T-helper 17 cell (primary cell): Measurements from ENCODE around the gene ADGRG4. TPM values are rescaled to one million over a fixed set of nuclear protein-coding genes. Genes with fewer than 3 reads are reported as not detected.
"Not testable (repeated sequence)": the region's sequence is repeated elsewhere in the genome, so short reads cannot be mapped to it uniquely, and the experiment has no call there.

Experiments
- ATAC-seq: fragments of 150-1000 bp; cut with Tn5 transposase; 2 replicates; pipeline ENCODE4 v1.10.0; 2021; ENCODE audit warnings: mild to moderate bottlenecking, moderate library complexity
- DNase-seq, 3 donors: peaks; one replicate each; pipeline versions ENCODE4 v3.0.0 to v3.0.0-alpha.2; 2020 to 2021
- H3K9me3 ChIP-seq: one replicate; pipeline ENCODE4 v1.7.0; 2013; ENCODE audit warnings: low read length, mild to moderate bottlenecking; ENCODE audit not compliant: control insufficient read depth, poor library complexity, severe bottlenecking
- H3K27ac Mint-ChIP-seq: one replicate; pipeline ENCODE4 v1.8.0; 2022; ENCODE audit warnings: mild to moderate bottlenecking, moderate library complexity, mixed read lengths
- H3K27me3 Mint-ChIP-seq: one replicate; pipeline ENCODE4 v1.8.0; 2022; ENCODE audit warnings: mixed read lengths
- H3K36me3 Mint-ChIP-seq: one replicate; pipeline ENCODE4 v1.8.0; 2022; ENCODE audit warnings: low read depth, mixed read lengths
- H3K4me1 Mint-ChIP-seq: one replicate; pipeline ENCODE4 v1.8.0; 2022; ENCODE audit warnings: mild to moderate bottlenecking, mixed read lengths
- H3K4me3 Mint-ChIP-seq: one replicate; pipeline ENCODE4 v1.8.0; 2022; ENCODE audit warnings: mild to moderate bottlenecking, moderate library complexity, mixed read lengths
- total RNA-seq, 4 donors: library from RNA in 2 of 4; stranded (reverse) in 2 of 4; gene quantifications; one replicate each; pipeline ENCODE4 v1.2.3 and lab custom pipeline; 2022 to 2026

The ADGRG4 gene
- total RNA-seq, 2 donors from 2014 or later: not detected

DNA sequence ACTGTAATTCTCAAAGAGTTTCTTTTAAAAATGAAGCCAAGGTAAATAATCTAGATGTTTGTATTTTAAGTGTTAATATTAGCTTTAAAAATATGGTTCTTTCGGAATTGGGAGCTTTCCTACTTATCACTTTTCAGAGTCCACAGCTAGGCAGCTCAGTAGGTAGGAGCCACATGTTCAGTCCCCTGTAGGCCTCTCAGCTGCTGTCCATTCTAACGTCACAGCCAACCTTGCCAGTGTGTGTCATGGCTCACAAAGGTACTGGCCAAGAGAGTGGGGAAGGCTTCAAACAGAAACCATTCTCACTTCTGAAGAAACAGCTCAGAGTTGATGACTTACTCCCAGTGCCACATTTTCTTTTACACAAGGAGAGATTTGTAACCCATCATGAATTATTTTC lies 137.0 kb downstream of the ADGRG4 start:
- Mint-ChIP-seq H3K4me1 (no peaks in the 10 kb centered on the region), H3K4me3 (no peak overlapping the region), H3K27me3 (no peaks in the 10 kb centered on the region), H3K36me3 (peaks cover 3% of the 10 kb centered on the region), H3K27ac (no peak overlapping the region)
- ATAC-seq (no peak), DNase-seq (no peak)
- no peaks in the 10 kb centered on the region for H3K9me3 ChIP-seq

DNA sequence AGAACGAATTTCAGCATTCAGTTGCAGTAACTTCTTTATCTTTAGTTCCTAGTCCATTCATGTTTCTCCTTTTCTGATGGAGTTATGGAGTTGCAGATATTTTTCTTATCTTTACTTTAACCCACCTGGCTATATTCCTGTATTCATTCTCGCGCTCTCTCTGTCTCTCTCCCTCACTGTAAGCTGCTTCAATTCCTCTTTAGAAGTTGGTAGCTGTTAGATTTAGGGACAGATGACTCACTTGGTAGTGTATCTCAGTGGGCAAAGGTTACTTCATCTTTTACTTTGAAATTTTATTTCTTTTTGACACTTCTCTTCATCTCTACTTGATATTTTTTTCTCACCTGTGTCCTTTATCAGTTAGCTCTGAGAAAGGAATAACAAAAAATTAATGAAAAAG lies 137.4 kb downstream of the ADGRG4 start:
- Mint-ChIP-seq H3K4me1 (no peaks in the 10 kb centered on the region), H3K4me3 (no peak overlapping the region), H3K27me3 (no peaks in the 10 kb centered on the region), H3K27ac (no peak overlapping the region), H3K36me3 (peaks cover 3% of the 10 kb centered on the region)
- no peak for DNase-seq
- ATAC-seq: no peak
- H3K9me3 ChIP-seq: no peaks in the 10 kb centered on the region

DNA sequence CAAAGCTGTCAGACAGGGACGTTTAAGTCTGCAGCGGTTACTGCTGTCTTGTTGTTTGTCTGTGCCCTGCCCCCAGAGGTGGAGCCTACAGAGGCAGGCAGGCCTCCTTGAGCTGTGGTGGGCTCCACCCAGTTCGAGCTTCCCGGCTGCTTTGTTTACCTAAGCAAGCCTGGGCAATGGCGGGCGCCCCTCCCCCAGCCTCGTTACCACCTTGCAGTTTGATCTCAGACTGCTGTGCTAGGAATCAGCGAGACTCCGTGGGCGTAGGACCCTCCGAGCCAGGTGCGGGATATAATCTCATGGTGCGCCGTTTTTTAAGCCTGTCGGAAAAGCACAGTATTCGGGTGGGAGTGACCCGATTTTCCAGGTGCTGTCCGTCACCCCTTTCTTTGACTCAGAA lies 144.9 kb downstream of the ADGRG4 start:
- H3K27me3 Mint-ChIP-seq, H3K36me3 Mint-ChIP-seq, H3K9me3 ChIP-seq, H3K4me3 Mint-ChIP-seq, DNase-seq, ATAC-seq, H3K4me1 Mint-ChIP-seq, H3K27ac Mint-ChIP-seq: not testable (repeated sequence)

DNA sequence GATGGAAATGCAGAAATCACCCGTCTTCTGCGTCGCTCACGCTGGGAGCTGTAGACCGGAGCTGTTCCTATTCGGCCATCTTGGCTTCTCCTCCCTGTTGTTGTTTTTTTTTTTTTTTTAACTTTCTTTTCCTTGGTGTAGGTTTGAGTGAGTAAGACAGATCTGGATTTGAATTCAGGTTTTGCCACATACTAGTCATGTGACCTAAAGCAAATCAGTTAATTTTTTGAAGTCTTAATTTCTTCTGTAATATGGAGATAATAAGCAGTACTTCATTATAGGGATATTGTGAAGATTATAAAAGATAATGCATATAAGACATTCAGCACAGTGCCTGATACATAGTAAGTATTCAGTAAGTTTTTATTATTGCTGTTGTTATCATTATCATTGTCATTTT lies 145.4 kb downstream of the ADGRG4 start:
- H3K4me1 Mint-ChIP-seq: no peaks in the 10 kb centered on the region
- H3K36me3 Mint-ChIP-seq: no peaks in the 10 kb centered on the region
- no peak overlapping the region for H3K27ac Mint-ChIP-seq
- H3K9me3 ChIP-seq: no peaks in the 10 kb centered on the region
- no peak overlapping the region for H3K4me3 Mint-ChIP-seq
- ATAC-seq (no peak), DNase-seq (no peak)
- H3K27me3 Mint-ChIP-seq: no peaks in the 10 kb centered on the region

DNA sequence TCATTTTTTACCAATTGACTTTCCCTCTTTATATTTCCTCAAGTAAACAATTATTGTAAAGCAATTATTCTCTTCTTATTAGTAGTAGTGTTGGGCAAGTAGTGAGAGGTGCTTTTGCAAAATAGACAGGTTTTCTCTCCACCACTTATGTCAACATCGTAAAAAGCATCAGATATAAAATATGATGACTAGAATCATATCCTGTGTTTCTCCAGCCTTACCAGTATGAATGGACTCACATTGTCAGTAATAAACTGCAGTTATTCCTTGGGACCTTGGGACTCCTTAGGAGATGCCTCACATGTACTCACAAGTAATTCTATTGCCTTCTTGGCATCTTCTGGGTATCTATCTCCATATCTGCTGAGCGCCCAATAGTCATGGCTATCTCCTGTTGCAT lies 146.5 kb downstream of the ADGRG4 start:
- H3K36me3 Mint-ChIP-seq: no peaks in the 10 kb centered on the region
- no peak overlapping the region for H3K4me3 Mint-ChIP-seq
- DNase-seq: no peak

DNA sequence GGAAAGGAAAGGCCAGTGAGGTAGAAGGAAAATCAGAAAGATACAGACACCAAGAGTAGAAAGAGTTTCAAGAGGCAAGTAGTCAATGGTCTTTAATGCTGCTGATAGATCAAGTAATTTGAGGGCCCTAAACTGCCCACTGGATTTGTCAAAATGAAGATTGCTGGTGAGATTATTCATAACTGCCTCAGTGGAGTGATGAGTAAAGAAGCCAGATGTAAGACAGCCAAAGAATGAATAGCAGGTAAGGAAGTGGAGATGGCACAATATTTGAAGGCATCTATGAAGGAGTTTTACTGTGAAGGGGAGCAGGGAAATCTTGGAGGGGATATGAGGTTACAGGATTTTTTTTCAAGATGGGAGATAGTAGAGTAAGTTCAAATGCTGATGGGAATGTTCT lies 147.2 kb downstream of the ADGRG4 start:
- no peak for DNase-seq
- no peak for ATAC-seq
- H3K36me3 Mint-ChIP-seq: no peaks in the 10 kb centered on the region
- H3K4me1 Mint-ChIP-seq: no peaks in the 10 kb centered on the region
- no peaks in the 10 kb centered on the region for H3K9me3 ChIP-seq
- H3K4me3 Mint-ChIP-seq: no peak overlapping the region
- H3K27me3 Mint-ChIP-seq: no peaks in the 10 kb centered on the region
- H3K27ac Mint-ChIP-seq: no peak overlapping the region

More for the DNA sequence above, 146.5 kb downstream of the ADGRG4 start:
- no peak for ATAC-seq
- H3K4me1 Mint-ChIP-seq: no peaks in the 10 kb centered on the region
- H3K27me3 Mint-ChIP-seq: no peaks in the 10 kb centered on the region
- no peak overlapping the region for H3K27ac Mint-ChIP-seq
- no peaks in the 10 kb centered on the region for H3K9me3 ChIP-seq

DNA sequence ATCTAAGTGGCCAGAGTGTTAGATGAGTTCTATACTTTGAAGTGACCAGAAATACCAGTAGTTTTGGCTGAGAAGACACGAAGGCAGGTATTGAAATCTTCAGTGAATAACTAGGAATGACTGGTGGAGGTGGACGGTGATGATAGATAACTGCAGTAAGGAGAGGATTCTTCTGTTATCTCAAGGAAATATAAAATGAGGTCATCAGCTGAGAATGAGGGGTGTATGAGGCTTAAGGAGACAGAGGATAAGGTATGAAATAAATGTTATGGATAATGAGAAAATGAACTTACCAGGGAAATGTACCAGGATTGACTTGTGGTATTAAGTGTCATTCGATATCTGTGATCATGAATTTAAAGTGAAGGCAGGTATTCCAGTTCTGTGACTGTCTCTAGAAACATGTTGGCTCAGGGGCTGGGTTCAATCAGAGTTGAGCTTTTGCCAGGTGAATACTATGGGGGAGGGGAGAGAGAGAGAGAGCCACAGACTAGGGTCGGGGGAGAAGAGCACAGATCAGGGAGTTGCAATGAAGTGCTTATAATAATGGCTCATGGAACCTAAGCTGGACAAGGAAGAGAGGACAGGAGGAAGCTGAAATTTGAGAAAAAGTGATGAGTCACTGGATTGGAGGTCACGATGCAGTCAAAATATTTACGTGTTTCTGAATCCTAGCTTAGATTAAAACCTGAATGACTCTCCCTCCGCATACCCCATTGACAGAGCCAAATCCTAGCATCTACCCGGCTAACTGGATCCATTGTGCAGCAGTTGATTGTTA lies 149.5 kb downstream of the ADGRG4 start:
- DNase-seq (no peak), ATAC-seq (no peak)
- Mint-ChIP-seq H3K4me3 (no peak overlapping the region), H3K36me3 (no peaks in the 10 kb centered on the region), H3K27me3 (no peaks in the 10 kb centered on the region), H3K4me1 (no peaks in the 10 kb centered on the region), H3K27ac (no peak overlapping the region)
- no peaks in the 10 kb centered on the region for H3K9me3 ChIP-seq

DNA sequence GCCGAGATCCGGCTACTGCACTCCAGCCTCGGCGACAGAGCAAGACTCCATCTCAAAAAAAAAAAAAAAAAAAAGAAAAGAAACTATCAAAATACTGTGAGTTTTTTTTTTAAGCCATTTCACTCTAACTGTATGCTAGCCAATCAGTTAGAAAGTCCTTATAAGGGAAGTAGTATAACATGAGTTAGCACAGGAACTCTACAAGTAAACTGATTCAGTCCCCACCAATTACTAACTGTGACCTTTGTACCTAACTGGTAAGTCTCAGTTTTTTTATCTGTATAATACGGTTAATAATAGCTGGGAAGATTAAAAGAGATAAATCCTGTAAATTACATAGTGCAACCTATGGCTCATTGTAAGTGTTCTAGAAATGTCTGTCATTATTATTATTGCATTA lies 151.9 kb downstream of the ADGRG4 start:
- ATAC-seq (no peak), DNase-seq (no peak)
- H3K36me3 Mint-ChIP-seq: no peaks in the 10 kb centered on the region
- H3K27ac Mint-ChIP-seq: no peak overlapping the region
- no peak overlapping the region for H3K4me3 Mint-ChIP-seq
- no peaks in the 10 kb centered on the region for H3K4me1 Mint-ChIP-seq
- H3K9me3 ChIP-seq: no peaks in the 10 kb centered on the region
- no peaks in the 10 kb centered on the region for H3K27me3 Mint-ChIP-seq

DNA sequence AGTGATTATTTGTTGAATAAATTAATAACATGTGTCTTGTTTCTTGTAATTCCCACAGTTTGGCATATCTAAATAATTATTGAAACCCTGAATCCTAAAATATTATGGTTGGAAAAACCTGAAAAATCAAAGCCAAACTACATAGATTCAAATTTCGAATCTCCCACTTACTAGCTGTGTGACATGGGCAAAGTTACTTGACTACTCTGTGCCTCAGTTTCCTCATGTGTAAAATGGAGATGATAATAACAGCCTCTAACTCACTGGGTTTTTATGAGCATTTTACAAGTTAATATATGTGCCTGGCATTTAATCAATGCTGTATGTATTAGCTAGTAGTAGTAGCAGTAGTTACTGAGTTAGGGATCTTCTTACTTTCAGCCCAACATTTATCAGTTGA lies 152.4 kb downstream of the ADGRG4 start:
- no peak for DNase-seq
- Mint-ChIP-seq H3K27ac (no peak overlapping the region), H3K36me3 (no peaks in the 10 kb centered on the region), H3K4me3 (no peak overlapping the region), H3K4me1 (no peaks in the 10 kb centered on the region), H3K27me3 (no peaks in the 10 kb centered on the region)
- H3K9me3 ChIP-seq: no peaks in the 10 kb centered on the region
- ATAC-seq: no peak

DNA sequence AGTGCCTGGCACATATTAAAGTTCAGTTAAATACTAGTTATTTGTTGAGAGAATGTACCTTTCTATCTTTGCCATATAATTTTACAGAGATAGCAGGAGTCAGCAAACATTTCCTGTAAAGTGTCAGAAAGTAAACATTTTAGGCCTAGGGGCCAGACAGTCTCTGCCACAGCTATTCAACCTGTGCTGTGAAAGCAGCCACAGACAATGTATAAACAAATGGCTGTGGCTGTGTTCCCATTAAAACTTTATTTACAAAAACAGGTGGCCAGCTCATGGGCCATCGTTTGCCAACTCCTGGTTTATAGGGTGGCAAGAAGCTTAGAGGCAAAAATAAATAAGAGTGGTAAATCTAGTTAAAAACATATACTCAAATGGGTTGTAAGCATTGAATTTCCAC lies 153.0 kb downstream of the ADGRG4 start:
- H3K4me3 Mint-ChIP-seq: no peak overlapping the region
- H3K36me3 Mint-ChIP-seq: no peaks in the 10 kb centered on the region
- H3K4me1 Mint-ChIP-seq: no peaks in the 10 kb centered on the region
- H3K9me3 ChIP-seq: no peaks in the 10 kb centered on the region
- DNase-seq (no peak), ATAC-seq (no peak)
- H3K27ac Mint-ChIP-seq: no peak overlapping the region
- no peaks in the 10 kb centered on the region for H3K27me3 Mint-ChIP-seq

DNA sequence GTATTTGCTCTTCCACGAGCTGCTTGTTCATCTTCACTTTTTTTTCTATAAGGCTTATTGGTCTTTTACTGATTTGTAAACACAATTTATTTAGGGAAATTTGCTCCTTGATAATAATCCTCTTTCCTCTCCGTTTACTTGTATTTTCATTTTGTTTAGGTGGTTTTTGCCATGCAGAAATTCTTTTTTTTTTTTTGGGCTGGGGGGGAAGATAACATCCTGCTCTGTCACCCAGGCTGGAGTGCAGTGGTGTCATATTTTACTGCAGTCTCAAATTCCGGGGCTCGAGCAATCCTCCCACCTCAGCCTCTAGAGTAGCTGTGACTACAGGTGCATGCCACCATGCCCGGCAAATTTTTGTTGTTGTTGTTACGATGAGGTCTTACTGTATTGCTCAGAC lies 155.4 kb downstream of the ADGRG4 start:
- DNase-seq (no peak), ATAC-seq (no peak)
- H3K4me1 Mint-ChIP-seq: no peaks in the 10 kb centered on the region
- no peak overlapping the region for H3K4me3 Mint-ChIP-seq
- H3K9me3 ChIP-seq: no peaks in the 10 kb centered on the region
- H3K27me3 Mint-ChIP-seq: no peaks in the 10 kb centered on the region
- H3K27ac Mint-ChIP-seq: no peak overlapping the region
- no peaks in the 10 kb centered on the region for H3K36me3 Mint-ChIP-seq

DNA sequence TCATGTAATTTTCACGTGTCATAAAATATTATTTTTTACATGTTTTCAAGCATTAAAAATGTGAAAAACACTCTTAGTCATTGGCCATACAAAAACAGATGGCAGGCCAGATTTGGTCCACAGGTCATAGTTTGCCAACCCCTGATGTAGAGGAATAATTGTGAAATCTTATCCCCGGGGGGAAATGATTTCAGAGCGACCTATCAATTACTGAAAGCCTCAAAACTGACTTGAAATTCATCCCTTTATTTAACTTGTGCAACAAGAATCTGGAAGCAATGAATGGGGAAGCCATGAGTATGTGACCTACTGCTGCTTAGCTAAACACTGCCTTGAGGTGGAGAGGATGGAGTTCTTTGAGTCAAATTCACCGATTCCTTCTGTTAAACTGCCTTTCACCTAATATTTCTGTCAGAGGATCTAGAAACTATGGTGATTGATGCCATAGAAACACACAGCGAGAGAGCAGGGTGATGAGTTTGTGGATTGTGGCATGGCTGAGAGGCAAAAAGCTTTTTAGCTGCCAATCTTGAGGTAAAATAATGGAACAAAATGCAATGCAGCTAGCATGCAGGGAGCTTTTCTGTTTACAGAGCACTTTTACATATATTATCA lies 156.6 kb downstream of the ADGRG4 start:
- no peaks in the 10 kb centered on the region for H3K4me1 Mint-ChIP-seq
- no peaks in the 10 kb centered on the region for H3K36me3 Mint-ChIP-seq
- no peak overlapping the region for H3K27ac Mint-ChIP-seq
- H3K4me3 Mint-ChIP-seq: no peak overlapping the region
- DNase-seq (no peak), ATAC-seq (no peak)
- no peaks in the 10 kb centered on the region for H3K9me3 ChIP-seq
- H3K27me3 Mint-ChIP-seq: no peaks in the 10 kb centered on the region

DNA sequence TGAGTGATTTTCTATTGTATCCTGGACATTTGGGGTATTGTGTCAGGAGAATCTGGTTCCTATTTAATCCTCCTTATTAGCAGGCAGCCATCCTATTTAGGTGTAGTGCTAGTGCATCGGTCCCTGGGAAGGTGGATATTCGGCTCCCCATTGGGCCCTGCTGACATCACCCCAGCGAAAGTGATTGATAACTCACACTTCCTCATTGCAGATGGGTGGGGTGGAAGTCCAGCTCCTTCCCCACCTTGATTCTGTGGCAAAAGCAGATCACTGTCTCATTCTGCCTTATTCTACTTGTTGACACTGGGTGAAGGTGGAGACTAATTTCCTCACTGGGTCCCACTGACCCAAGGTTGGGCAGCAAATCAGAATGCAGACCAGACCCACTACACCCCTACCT lies 163.8 kb downstream of the ADGRG4 start:
- no peaks in the 10 kb centered on the region for H3K27me3 Mint-ChIP-seq
- peaks cover 2% of the 10 kb centered on the region for H3K36me3 Mint-ChIP-seq
- H3K4me1 Mint-ChIP-seq: no peaks in the 10 kb centered on the region
- H3K27ac Mint-ChIP-seq: no peak overlapping the region
- H3K9me3 ChIP-seq: peaks cover 2% of the 10 kb centered on the region
- DNase-seq (no peak), ATAC-seq (no peak)
- H3K4me3 Mint-ChIP-seq: no peak overlapping the region
